GM21526 (cell line): ENCODE measurements around the gene DDR2.

Experiments used
- ATAC-seq: cut with Tn5 transposase; IDR thresholded peaks from one replicate; pipeline ENCODE4 v1.9.1; 2021; ENCODE audit warnings: moderate library complexity; ENCODE audit not compliant: unreplicated experiment, low FRiP score

Gene DDR2

DNA sequence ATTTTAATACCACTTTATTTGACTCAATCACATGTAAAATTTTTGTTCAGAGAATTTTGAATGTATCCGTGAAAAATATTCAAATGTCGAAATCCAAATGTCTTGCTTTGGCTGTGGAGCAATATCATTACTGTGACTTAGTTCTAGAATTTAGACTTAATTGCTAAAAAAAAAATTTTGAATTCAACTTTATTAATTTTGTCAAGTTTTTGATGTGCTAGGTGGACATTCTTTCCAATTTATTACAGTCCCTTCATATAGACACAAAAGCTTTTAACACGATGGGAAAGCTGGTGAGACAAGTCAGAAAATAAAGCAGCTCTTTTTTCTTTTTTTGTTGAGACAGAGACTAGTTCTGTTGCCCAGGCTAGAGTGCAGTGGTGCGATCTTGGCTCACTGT lies 62.6 kb downstream of the DDR2 start:
- no peak for ATAC-seq

DNA sequence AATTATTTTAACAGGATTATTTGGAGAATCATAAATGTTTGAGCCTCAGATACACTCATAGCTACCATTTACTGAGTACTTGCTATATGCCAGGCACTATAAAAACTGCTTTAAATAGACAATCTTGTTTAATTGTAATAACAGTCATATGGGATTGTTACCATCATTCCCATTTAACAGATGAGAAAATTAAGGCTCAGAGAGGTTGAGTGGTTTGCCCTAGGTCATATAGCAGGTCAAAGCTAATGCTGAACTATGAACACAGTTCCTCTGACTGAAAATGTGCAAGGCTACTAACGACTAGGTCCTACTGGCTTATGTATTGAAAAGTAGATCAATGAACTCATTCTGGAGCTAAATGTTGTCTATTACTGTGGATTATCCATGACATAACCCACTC lies 63.4 kb downstream of the DDR2 start:
- no peak for ATAC-seq

DNA sequence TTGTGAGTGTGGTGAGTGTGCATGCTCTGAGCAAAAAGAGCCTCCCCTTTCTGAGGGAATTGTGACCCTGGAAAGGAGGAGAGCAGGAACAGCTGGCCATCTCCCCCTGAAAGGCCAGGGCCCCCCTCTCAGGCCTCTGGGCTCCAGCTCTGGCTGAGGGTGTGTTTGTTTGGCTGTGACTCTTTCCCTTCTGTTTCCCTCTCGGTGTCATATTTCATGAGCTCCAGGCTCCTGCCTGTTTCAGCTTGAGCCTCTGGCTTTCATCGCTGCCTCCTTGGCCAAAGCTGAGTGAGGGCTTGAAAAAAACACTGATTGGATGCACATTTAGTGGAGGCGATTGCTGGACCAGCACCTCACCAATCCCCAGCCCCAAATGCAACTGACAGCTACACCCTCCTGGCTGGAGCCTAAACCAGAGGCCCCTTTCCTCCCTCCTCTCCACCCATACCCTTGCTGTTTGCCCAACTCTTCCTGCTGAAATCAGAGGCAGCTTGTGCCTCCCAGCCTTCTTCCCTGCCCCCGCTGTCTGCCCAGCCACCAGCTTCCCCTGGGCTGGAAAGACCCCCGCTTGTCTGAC lies 64.1 kb downstream of the DDR2 start:
- no peak for ATAC-seq

DNA sequence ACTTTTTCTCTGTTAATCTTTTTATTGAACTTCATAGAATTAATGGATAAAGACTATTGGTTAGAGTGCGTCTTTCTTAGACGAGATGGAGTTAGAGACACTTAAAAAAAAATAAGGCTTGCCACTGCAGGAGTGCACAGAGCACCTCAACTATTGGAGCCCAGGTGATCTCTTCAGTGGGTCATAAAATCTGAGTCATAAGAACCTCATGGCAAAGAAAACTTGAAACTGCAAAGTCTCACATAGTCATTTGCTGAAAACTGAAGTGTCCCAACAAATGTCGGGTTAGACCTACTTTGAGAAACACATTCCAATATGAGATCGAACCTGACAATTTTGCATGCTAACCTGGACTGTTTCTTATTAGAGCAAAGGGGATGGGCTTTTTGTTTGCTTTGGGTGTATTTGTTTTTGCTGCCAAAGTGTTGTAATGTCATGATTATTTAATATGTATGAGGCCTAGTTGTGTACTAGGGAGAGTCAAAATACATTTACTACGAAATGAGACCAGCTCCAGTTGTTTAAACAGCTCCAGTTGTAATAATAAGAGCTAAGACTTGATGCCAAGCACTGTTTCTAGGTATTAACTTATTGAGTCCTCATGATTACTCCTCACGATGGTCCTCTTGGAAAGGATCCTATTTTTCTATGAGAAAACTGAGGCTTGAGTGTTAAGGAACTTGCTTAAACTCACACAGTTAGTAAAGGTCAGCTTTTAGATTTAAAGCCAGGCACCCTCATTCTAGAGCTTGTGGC lies 65.1 kb downstream of the DDR2 start:
- no peak for ATAC-seq

DNA sequence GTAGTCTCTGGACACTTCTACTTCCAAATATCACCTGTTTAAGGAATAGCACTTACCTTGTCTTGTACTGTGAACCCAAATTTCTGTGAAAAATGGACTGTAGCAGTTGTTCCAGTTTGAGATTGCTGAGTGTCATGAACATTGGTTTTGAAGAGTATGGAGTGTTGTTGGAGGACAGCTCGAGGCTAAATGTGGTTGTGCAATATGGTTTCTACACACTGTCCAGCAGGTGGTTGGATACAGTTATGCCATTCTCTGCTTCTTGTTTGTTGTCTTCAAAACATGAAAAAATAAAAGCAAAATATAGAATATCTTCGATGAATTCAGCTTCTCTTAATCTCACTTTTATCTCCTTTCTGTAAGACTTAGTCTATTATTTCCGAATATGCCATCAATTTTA lies 67.1 kb downstream of the DDR2 start:
- ATAC-seq: no peak

DNA sequence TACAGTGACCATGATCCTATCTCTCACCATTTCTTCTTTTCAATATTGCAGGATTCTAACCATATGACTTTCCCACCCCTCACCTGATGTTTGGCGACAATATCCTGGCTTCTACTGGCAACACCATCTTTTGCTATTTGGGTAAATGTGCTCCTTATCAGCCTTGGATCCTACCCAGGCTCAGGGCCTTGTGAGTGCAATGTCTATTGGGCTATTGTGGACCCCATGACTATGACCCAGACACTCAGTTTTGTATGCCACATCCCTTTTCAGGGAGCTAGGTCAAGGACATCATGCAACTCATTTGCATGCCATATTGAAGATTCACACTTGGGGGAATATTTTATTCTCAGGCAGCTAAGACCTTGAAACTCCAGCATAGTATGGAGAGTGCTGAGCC lies 67.9 kb downstream of the DDR2 start:
- ATAC-seq: no peak

DNA sequence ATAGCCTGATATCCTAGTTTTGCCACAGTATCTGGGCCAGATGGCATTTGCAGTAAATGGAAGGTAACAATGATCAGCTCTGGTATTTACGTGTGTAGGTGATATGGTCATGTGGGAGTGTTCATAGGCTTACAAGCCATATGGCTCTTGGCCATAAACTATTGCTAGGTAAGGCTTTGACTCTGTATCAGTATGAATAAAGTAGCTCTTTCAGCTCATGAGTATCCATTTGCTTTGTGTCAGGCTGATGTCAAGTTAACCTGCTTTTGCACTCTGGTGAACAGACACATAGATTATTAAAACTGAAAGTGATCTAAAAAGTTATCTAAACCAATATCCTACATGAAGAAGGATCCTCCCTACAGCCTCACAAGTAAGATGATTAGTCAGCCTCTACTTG lies 69.0 kb downstream of the DDR2 start:
- ATAC-seq: no peak

DNA sequence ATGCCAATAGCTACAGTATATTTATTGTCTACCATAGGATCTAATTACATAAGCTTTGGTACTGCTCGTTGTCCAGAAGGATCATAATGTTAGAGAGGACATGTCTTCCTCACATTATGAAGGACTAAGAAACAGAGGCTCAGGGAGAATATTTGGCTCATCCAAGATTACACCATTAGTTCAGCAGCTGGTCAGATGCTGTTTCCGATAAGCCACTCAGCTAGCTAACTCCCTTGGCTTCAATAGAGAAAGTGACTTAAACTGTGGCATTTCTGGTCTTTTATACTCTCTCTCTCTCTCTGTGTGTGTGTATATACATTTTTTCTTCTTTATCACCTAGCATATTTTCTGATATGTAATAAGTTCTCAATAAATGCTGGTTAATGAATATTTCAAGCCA lies 70.4 kb downstream of the DDR2 start:
- no peak for ATAC-seq

DNA sequence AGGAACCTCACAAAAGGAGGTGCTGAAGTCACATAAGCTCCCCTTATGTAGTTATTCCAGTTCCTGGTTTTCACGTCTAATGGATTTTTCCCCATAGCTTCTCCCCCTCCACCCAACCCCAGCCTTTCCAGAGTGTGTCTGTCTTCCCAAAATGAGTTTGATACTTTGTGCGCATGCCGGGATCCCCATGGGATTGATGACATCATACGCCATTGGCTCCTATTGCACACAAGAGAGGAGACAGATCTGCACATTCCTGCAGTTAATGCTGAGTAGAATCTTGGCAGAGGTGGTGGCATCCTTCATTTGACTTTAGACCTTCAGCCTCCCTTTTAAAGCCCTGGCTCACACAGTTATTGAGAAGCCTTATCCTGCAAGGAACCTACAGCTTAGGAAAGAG lies 71.4 kb downstream of the DDR2 start:
- ATAC-seq: no peak

DNA sequence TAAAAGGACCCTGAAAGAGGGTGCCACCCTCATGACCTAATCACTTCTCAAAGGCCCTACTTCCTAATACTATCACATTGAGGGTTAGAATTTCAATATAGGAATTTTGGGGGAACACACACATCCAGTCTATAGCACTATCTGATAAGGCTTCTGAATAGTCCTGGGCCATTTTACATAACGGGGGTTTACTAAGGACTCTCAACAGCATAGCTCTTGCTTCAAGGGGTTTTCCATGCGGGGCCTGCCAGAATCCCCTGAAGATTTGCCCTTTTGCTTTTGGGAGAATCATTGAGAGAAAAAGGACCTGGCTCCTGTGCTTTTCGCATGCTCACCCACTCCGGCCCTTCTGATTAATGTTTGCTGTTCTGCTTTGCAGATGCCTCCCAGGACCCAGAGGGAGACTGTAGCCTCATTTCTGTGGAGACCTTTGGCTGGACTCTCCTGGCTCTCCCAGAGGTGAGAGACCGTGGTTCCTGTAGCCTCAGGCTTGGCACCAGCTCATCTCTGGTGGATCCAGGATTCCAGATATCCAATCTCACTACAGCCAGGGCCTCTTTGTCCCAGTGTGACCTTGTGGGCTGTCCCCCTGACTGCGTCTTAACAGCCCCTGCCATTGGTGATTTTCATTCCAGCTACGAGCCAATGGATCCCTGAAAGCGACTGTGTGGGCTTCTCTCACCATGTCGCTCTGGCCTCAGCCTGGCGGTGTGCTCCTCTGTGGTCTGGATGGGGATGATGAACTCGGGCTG lies 72.6 kb downstream of the DDR2 start:
- ATAC-seq: no peak

DNA sequence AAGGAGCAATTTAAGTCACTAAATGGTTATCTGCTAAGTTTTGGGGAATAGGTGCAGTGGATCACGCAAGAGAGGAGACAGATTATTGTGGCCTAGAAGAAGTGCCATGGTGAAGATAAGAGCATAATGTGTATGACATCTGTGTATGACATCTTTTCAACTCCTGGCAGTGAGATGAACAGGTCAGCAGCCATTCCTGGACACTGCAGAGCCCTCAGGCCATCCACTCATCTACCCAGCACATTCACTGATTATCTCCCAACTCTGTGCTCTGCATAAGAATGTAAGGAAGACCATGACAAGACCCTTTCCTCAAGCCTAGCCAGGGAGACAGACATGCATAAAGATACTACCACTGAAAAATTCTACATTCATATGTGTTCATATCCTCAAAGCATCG lies 73.7 kb downstream of the DDR2 start:
- ATAC-seq: no peak

DNA sequence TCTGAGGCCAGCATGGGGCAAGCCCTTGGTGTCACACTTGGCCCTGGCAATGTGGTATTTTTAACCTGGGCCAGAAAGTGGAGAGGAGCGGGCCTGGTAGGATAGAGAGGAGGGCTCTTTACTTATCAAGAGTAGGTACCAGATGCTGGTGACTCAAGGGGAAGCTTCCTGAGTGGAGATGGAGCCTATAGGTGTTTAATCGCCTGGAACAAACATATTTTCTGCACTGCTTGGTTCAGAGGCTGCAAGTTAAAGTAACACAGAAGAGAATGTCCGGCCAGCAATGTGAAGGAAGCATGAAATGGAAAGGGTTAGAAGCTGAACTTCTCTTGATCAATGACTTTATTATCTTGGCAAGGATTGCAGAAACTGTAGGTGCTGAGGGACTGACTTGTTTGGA lies 74.3 kb downstream of the DDR2 start:
- no peak for ATAC-seq

DNA sequence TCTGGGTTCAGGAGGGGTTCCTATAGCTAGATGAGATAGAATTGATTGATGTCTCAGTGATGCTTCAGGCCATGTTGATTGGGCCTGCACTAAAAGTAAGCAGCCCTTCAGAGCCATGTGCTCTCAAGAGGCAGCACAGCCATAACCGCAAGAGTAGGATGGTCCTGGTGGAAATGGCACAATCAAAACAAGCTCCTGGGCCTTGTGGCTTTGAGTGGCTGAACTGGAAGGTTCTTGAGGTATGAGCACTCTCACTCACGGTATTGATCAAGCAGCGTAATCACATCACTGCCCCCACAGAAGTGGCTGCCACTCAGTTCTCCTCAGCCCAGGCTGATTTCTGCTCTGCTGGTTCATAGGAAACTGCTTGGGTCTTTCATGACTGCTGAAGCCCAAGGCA lies 76.0 kb downstream of the DDR2 start:
- no peak for ATAC-seq

DNA sequence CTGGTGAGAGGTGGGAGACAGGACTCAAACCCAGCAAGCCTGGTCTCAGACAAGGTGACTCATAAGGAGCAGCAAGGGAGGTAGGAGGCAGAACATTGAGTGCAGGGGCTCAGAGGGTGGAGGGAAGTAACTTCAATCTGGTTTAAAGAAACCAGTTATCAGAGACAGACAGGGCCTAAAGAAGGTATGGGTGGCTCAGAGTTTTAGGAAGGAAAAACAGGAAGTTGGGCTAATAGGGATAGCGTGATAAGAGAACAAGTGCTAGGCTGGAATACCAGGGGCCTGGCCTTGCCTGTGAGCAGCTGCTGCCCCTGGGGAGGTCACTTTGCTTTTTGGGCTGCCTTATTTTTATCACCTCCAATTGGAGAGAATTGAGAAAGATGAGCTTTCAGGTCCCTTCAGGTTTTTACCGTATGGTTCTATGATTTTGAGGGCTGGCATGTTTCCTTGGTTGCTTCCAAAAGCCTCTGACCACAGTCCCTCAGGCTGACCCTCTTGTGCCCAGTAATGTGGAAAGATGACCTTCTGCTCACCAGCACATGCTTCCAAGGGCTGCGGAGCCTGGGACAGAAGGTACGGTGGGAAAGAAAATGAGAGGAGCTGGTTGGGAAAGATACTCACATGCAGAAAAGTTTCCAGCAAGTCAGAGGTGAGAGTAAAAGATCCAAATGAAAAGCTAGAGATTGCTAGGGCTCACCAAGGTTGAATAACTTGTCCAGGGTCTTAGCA lies 77.0 kb downstream of the DDR2 start:
- ATAC-seq: no peak

DNA sequence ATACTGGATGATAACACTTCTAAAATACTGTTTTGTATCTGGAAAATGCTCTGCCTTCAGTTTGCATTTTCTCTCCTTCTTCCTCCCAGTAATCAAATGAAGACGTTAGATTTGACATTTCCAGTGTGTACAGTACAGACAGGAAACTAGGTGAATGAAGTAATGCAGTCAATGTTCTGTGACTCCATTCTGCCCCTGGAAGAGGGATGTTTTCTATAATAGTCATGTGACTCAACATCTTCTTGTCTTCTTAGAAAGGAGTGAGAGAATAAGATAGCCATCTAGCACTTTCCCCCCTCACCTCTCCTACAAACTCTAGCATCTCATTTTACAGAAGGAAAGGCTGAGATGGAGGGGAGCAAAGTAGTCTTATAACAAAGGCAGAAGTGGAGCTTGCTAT lies 77.6 kb downstream of the DDR2 start:
- no peak for ATAC-seq

DNA sequence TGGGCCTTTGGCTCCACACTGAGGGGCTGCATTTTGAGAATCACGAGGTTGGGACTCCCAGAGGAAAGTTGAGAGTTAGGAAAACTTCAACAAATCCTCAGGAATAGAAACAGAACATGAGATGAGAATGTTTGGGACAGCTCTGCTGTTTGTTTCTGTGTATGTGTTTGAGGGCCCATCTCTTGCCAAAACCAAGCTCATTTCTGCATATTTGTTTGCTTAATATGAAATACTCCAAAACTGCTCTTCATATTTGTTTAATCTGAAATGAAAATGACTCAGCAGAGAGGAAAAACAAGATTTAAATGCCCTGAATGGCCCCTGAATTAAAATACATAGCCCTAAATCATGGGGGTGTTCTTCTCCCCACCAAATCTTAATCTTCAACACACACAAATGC lies 78.1 kb downstream of the DDR2 start:
- ATAC-seq: no peak

DNA sequence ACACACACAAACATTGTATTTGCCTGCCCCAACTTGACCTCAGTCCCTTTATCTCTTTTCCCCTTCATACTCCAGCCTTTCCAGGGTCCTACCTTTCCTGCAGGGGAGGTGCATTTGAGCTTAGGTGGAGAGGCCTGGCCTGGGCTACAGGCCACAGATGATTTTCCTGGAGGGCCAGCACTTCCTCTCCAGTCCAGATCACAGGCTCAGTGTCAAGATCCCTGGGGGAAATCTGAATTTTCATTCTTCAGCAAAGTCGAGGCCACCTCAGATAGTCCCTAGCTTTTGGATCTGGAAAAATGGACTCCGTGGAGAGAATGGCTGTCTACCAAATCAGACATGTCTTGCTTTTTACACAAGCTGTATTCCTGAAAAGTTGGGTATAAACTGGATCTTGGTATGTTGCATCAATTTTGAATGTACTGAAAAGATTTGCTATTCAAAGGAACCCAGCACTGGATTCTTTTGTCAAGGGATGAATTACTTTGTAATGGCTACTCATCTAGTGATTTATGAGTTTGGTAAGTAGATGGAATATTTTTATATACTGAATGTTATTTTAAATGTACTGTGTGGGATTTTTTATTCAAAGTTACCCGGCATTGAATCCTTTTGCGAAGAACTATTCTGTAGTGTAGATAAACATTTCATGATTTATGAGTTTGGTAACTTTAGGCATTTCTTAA lies 78.7 kb downstream of the DDR2 start:
- no peak for ATAC-seq

DNA sequence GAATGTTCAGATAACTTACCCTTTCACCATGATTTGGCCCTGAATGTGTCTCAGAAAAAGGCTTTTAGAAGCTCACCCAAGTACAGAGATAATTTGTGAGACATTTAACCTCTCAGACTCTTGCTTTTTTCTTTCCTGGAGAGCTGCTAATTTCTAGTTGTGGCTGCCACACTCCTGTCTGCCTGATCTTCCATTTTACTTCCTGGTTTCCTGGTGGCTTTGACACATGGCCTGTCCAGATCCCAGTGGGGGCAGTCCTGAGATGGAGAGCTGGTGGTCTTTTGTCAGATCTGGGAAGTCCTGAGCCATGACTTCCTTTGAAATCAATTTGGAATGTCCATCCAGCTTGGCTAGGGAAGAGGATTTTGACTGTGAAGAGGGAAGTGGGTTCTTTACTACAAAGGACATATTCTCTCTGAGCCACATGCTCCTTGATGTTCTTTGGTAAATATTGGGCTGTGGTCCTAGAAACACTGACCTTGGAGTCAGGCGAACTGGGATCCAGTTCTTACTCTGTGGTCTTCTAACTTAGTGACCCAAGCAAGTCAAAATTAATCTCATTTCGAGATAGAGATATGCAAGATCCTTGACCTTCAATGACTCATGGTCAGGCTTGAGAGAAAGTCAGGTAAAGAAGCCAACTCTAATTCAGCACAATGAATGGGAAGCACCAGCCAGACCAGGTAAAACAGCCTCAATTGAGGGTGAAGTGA lies 80.2 kb downstream of the DDR2 start:
- ATAC-seq: no peak

DNA sequence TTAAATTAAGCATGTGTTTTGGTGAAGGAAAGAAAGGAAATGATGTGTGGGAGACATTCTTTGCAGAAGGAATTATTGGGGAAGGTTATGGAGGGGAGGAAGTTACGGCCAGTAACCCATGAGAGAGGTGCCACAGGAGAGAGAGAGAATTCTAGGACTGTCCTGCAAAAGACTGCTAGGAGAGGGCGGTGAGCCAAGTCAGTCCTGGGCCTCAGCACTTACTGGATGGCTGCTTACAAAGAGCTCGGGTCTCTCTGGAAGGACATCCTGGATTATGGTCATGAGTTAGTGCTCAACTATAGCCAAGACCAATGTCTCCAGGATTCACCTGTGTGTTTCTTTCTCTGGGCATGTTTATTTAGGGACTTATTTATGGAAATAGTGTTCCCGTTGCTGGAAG lies 83.9 kb downstream of the DDR2 start:
- no peak for ATAC-seq

DNA sequence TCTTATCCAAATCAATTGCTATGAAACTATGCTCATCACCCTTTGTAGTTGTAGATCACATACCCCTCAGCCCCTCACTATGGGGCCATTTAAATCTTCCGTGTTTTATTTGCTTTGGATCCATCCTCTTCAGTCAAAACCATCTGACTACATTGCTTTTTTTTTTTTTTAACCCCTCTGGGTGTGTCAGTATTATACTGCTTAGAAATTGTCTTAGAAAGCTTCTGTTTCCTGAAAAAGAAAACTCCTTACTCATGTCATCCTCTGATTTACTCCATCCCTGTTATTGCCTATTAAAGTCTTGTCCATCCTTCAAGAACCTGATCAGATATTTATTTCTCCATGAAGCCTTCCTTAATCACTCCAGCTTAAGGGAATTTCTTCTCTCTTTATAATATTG lies 84.3 kb downstream of the DDR2 start:
- no peak for ATAC-seq
